Kidney (tissue), 14 donors: Measurements from ENCODE around the gene HRAS. TPM values are rescaled to one million over a fixed set of nuclear protein-coding genes. Genes with fewer than 3 reads are reported as not detected.

Experiments
- DNase-seq, 5 donors: peaks; one replicate each; pipeline ENCODE4 v3.0.0-alpha.2; 2013 to 2020
- FAIRE-seq: peaks from 2 replicates; lab custom pipeline; 2012; peaks lifted over from hg19 to GRCh38; lab: Jason Lieb, UNC
- H3K27ac ChIP-seq, 2 donors: one replicate each; pipeline ENCODE4 v1.7.0; 2013; ENCODE audit warnings: low read depth in 2 of 2, low read length in 2 of 2, inconsistent platforms in 1 of 2
- H3K27me3 ChIP-seq: one replicate; pipeline ENCODE4 v1.7.1; 2013; ENCODE audit warnings: low read length, inconsistent platforms; ENCODE audit not compliant: control insufficient read depth, insufficient read depth
- H3K36me3 ChIP-seq, 3 donors: one replicate each; pipeline versions ENCODE4 v1.7.0 to v1.7.1; 2013; ENCODE audit warnings: low read length in 3 of 3, control low read depth in 1 of 3, inconsistent platforms in 1 of 3; ENCODE audit not compliant: insufficient read depth in 3 of 3, control insufficient read depth in 2 of 3
- H3K4me1 ChIP-seq, 3 donors: one replicate each; pipeline versions ENCODE4 v1.7.0 to v1.7.1; 2013; ENCODE audit warnings: low read length in 3 of 3, inconsistent platforms in 1 of 3, low read depth in 1 of 3; ENCODE audit not compliant: control insufficient read depth in 2 of 3, insufficient read depth in 2 of 3
- H3K4me3 ChIP-seq, 3 donors: one replicate each; pipeline versions ENCODE4 v1.7.0 to v1.8.1; 2013; ENCODE audit warnings: low read length in 3 of 3, control low read depth in 1 of 3, inconsistent platforms in 1 of 3
- H3K9ac ChIP-seq, 3 donors: one replicate each; pipeline versions ENCODE4 v1.7.0 to v1.7.1; 2013; ENCODE audit warnings: low read length in 3 of 3, control low read depth in 1 of 3, inconsistent platforms in 1 of 3
- H3K9me3 ChIP-seq, 3 donors: one replicate each; pipeline versions ENCODE4 v1.7.0 to v1.7.1; 2013; ENCODE audit warnings: low read length in 3 of 3, control low read depth in 1 of 3, inconsistent platforms in 1 of 3; ENCODE audit not compliant: control insufficient read depth in 2 of 3, insufficient read depth in 1 of 3
- CTCF ChIP-seq: IDR thresholded peaks from 3 replicates; pipeline ENCODE4 v1.5.1; 2012; ENCODE audit warnings: mild to moderate bottlenecking, moderate library complexity, borderline replicate concordance; ENCODE audit not compliant: insufficient read depth; ENCODE audit errors: extremely low read depth
- intact Hi-C: fragments of 100-400 bp; cut with DNase I; formaldehyde crosslinking; loops from one replicate; pipeline ENCODE4 v1.11.1; 2022
- polyA plus RNA-seq: library from polyadenylated mRNA; stranded (reverse); fragments of 350-450 nt; fragmentation: Illumina TruSeq; extraction: RNeasy Lipid Tissue Mini Kit (QIAGEN cat#74804); gene quantifications from one replicate; pipeline ENCODE4 v1.2.3, GENCODE V29; 2014; ENCODE audit warnings: low read depth, low replicate concordance; ENCODE audit not compliant: insufficient read depth
- total RNA-seq: library from RNA; stranded (reverse); fragmentation: NEBNext Ultra II Directional; extraction: Animal tissue kit (Norgen Biotek cat#: 25700); gene quantifications from one replicate; pipeline ENCODE4 v1.2.1, GENCODE V29; 2021
- donor health status: control.
- donor health status: control.
- donor health status: control.
- donor health status: control.
- donor health status: control.
- donor health status: DM: yes; HTN: yes; CAD: no.
- donor health status: Normal renal cell carcinoma (clear cell type).

Gene HRAS
- total and polyA plus RNA-seq, 2 donors from 2014 or later, result 66.1 to 100 TPM

GRCh38 chr11:488579-488978 is 46.8 kb downstream of the HRAS start:
- intact Hi-C loops, result no loop called here

GRCh38 chr11:488062-488461 is 47.3 kb downstream of the HRAS start:
- no peak overlapping the region for H3K27ac ChIP-seq
- no peaks in the 10 kb centered on the region for H3K27me3 ChIP-seq
- no peak overlapping the region for H3K9ac ChIP-seq
- peaks cover 0 to 4% (median 0%) of the 10 kb centered on the region in 3 donors for H3K36me3 ChIP-seq
- H3K4me3 ChIP-seq, result no peak overlapping the region
- intact Hi-C loops, result no loop called here
- H3K4me1 ChIP-seq, result no peaks in the 10 kb centered on the region
- FAIRE-seq (no peak), DNase-seq (no peak)
- TF ChIP-seq CTCF, result no peak
- H3K9me3 ChIP-seq, result no peaks in the 10 kb centered on the region

More at GRCh38 chr11:488579-488978, 46.8 kb downstream of the HRAS start:
- no peaks in the 10 kb centered on the region for H3K27me3 ChIP-seq
- no peaks in the 10 kb centered on the region for H3K4me1 ChIP-seq
- no peak for DNase-seq
- H3K9ac ChIP-seq, result no peak overlapping the region
- H3K27ac ChIP-seq, result no peak overlapping the region
- no peaks in the 10 kb centered on the region for H3K9me3 ChIP-seq
- no peak overlapping the region for H3K4me3 ChIP-seq
- no peak for FAIRE-seq
- no peak for TF ChIP-seq CTCF
- H3K36me3 ChIP-seq, result peaks cover 0 to 4% (median 0%) of the 10 kb centered on the region in 3 donors

- no peak for TF ChIP-seq CTCF
- intact Hi-C loops, result no loop called here
- DNase-seq (peak in 1 of 5 donors; percentile 49), FAIRE-seq (no peak)
- Histone ChIP-seq H3K27ac (no peak overlapping the region), H3K36me3 (peaks cover 0 to 4% (median 0%) of the 10 kb centered on the region in 3 donors), H3K9me3 (no peaks in the 10 kb centered on the region), H3K9ac (no peak overlapping the region), H3K27me3 (no peaks in the 10 kb centered on the region), H3K4me1 (no peaks in the 10 kb centered on the region), H3K4me3 (no peak overlapping the region)
Measured at GRCh38 chr11:487571-488021, 47.8 kb downstream of the HRAS start.

- no peaks in the 10 kb centered on the region for H3K9me3 ChIP-seq
- no peak overlapping the region for H3K9ac ChIP-seq
- peaks cover 0 to 4% (median 0%) of the 10 kb centered on the region in 3 donors for H3K36me3 ChIP-seq
- no peak overlapping the region for H3K27ac ChIP-seq
- FAIRE-seq (no peak), DNase-seq (no peak)
- H3K27me3 ChIP-seq, result no peaks in the 10 kb centered on the region
- TF ChIP-seq CTCF, result no peak
- intact Hi-C loops, result no loop called here
- no peak overlapping the region for H3K4me3 ChIP-seq
- no peaks in the 10 kb centered on the region for H3K4me1 ChIP-seq
Measured at GRCh38 chr11:486189-486588, 49.2 kb downstream of the HRAS start.
